ENCODE data around the gene ACTL7B. TPM values are rescaled to one million over a fixed set of nuclear protein-coding genes. Genes with fewer than 3 reads are reported as not detected.

Gene ACTL7B
- total RNA-seq, 6 experiments from 2014 or later, result not detected

GRCh38 chr9:108866001-108866420, 10.2 kb upstream of the ACTL7B start:
- H3K27me3 Mint-ChIP-seq (ENCODE audit: insufficient read depth), result peaks cover 2% of the 10 kb centered on the region
- H3K4me3 Mint-ChIP-seq, result no peak overlapping the region
- H3K27ac Mint-ChIP-seq, result no peak overlapping the region
- peaks cover 28% of the 10 kb centered on the region for H3K36me3 Mint-ChIP-seq (ENCODE audit: low read depth)
- peaks cover 13% of the 10 kb centered on the region for H3K4me1 Mint-ChIP-seq (ENCODE audit: low read depth)
- H3K9me3 Mint-ChIP-seq, result no peaks in the 10 kb centered on the region
- DNase-seq, result no peak
- TF ChIP-seq CTCF (IDR thresholded peaks at IDR 0.05), result no peak

GRCh38 chr9:108865037-108865436, 9.3 kb upstream of the ACTL7B start:
- H3K27ac Mint-ChIP-seq, result no peak overlapping the region
- H3K4me3 Mint-ChIP-seq, result no peak overlapping the region
- peaks cover 14% of the 10 kb centered on the region for H3K4me1 Mint-ChIP-seq (ENCODE audit: low read depth)
- DNase-seq, result no peak
- H3K9me3 Mint-ChIP-seq, result no peaks in the 10 kb centered on the region
- no peaks in the 10 kb centered on the region; the same call in 1 of the 2 replicates for H3K27me3 Mint-ChIP-seq (ENCODE audit: insufficient read depth)
- peaks cover 20% of the 10 kb centered on the region; the same call in 1 of the 2 replicates for H3K36me3 Mint-ChIP-seq (ENCODE audit: low read depth)
- no peak for TF ChIP-seq CTCF (IDR thresholded peaks at IDR 0.05)

GRCh38 chr9:108864446-108864845, 8.7 kb upstream of the ACTL7B start:
- peaks cover 19% of the 10 kb centered on the region; the same call in 1 of the 2 replicates for H3K36me3 Mint-ChIP-seq (ENCODE audit: low read depth)
- DNase-seq, result no peak
- H3K4me1 Mint-ChIP-seq (ENCODE audit: low read depth), result peaks cover 16% of the 10 kb centered on the region
- no peak overlapping the region for H3K4me3 Mint-ChIP-seq
- no peaks in the 10 kb centered on the region; the same call in 1 of the 2 replicates for H3K27me3 Mint-ChIP-seq (ENCODE audit: insufficient read depth)
- no peaks in the 10 kb centered on the region for H3K9me3 Mint-ChIP-seq
- H3K27ac Mint-ChIP-seq, result no peak overlapping the region
- no peak for TF ChIP-seq CTCF (IDR thresholded peaks at IDR 0.05)

- Mint-ChIP-seq H3K27me3 (ENCODE audit: insufficient read depth) (no peaks in the 10 kb centered on the region; the same call in 1 of the 2 replicates), H3K4me3 (no peak overlapping the region), H3K36me3 (ENCODE audit: low read depth) (peaks cover 13% of the 10 kb centered on the region; the same call in 1 of the 2 replicates), H3K4me1 (ENCODE audit: low read depth) (peaks cover 15% of the 10 kb centered on the region), H3K27ac (no peak overlapping the region), H3K9me3 (no peaks in the 10 kb centered on the region)
- no peak for DNase-seq
- TF ChIP-seq CTCF (IDR thresholded peaks at IDR 0.05), result no peak
These were observed 8.1 kb upstream of the ACTL7B start for GRCh38 chr9:108863891-108864290.

GRCh38 chr9:108861997-108862396, 6.2 kb upstream of the ACTL7B start, which contains the start of gene ACTL7A:
Gene ACTL7A, plus strand, starts transcription at chr9:108862266. Its CDS starts 57 bp downstream, at chr9:108862323.
- H3K27me3 Mint-ChIP-seq (ENCODE audit: insufficient read depth), result peaks cover 3% of the 10 kb centered on the region; the same call in 1 of the 2 replicates
- H3K27ac Mint-ChIP-seq, result no peak within 1 kb of the TSS
- no peak for DNase-seq
- H3K4me1 Mint-ChIP-seq (ENCODE audit: low read depth), result peaks cover 11% of the 10 kb centered on the region
- H3K36me3 Mint-ChIP-seq (ENCODE audit: low read depth), result peaks cover 6% of the 10 kb centered on the region; the same call in 1 of the 2 replicates
- no peak within 1 kb of the TSS for H3K4me3 Mint-ChIP-seq
- no peaks in the 10 kb centered on the region; the same call in none of the 2 replicates for H3K9me3 Mint-ChIP-seq
- no peak for TF ChIP-seq CTCF (IDR thresholded peaks at IDR 0.05)
